HEK293T (cell line): Measurements from ENCODE around the gene ACTG2.

Experiments
- BHLHE40 ChIP-seq: fragments of 450-650 bp; IDR thresholded peaks from 2 replicates; pipeline ENCODE4 v1.6.1; 2016; ENCODE audit warnings: mild to moderate bottlenecking, moderate library complexity, borderline replicate concordance
- ELF4 ChIP-seq: fragments of 450-650 bp; IDR thresholded peaks from 2 replicates; pipeline ENCODE4 v1.6.1; 2017; ENCODE audit warnings: antibody characterized with exemption
- FOXA1 ChIP-seq: fragments of 450-650 bp; IDR thresholded peaks from 2 replicates; pipeline ENCODE4 v1.6.1; 2016; ENCODE audit warnings: mild to moderate bottlenecking
- FOXM1 ChIP-seq: fragments of 450-650 bp; IDR thresholded peaks from 2 replicates; pipeline ENCODE4 v1.6.1; 2017; ENCODE audit warnings: mild to moderate bottlenecking, borderline replicate concordance
- SP1 ChIP-seq: fragments of 450-650 bp; IDR thresholded peaks from 2 replicates; pipeline ENCODE4 v1.6.1; 2017
- SUZ12 ChIP-seq: fragments of 450-650 bp; IDR thresholded peaks from 2 replicates; pipeline ENCODE4 v1.6.1; 2016; ENCODE audit warnings: mild to moderate bottlenecking
- TARDBP ChIP-seq: fragments of 450-650 bp; IDR thresholded peaks from 2 replicates; pipeline ENCODE4 v1.6.1; 2016
- ZNF384 ChIP-seq: fragments of 450-650 bp; IDR thresholded peaks from 2 replicates; pipeline ENCODE4 v1.6.1; 2016

GRCh38 chr2:73964223-73964622 lies 71.4 kb downstream of the ACTG2 start:
- TF ChIP-seq BHLHE40 (no peak), ELF4 (no peak), SUZ12 (no peak), FOXM1 (no peak), TARDBP (no peak), SP1 (no peak), FOXA1 (no peak), ZNF384 (no peak)
